Measurements from ENCODE around the gene GAREM1.
"Not testable (repeated sequence)": the region's sequence is repeated elsewhere in the genome, so short reads cannot be mapped to it uniquely, and the experiment has no call there.

Gene GAREM1

GRCh38 chr18:32470714-32471633 is at the start of gene GAREM1:
Gene GAREM1 (minus strand): TSS chr18:32470882. CDS start chr18:32470428, 454 bp downstream.
- peak; percentile 78 for DNase-seq

- no peak for DNase-seq
Measured at GRCh38 chr18:32511147-32511546, 40.5 kb upstream of the GAREM1 start.

- DNase-seq, result no peak
Measured at GRCh38 chr18:32509111-32509510, 38.4 kb upstream of the GAREM1 start.

GRCh38 chr18:32507093-32507492 is 36.4 kb upstream of the GAREM1 start:
- DNase-seq, result no peak

GRCh38 chr18:32502014-32502413 is 31.3 kb upstream of the GAREM1 start:
- DNase-seq, result no peak

GRCh38 chr18:32501242-32501641 is 30.6 kb upstream of the GAREM1 start:
- not testable (repeated sequence) for DNase-seq

GRCh38 chr18:32483002-32483401 is 12.3 kb upstream of the GAREM1 start:
- no peak for DNase-seq

- DNase-seq, result no peak
Measured at GRCh38 chr18:32482117-32482516, 11.4 kb upstream of the GAREM1 start.

GRCh38 chr18:32480581-32480980 is 9.9 kb upstream of the GAREM1 start:
- no peak for DNase-seq

GRCh38 chr18:32478807-32479206 is 8.1 kb upstream of the GAREM1 start:
- no peak for DNase-seq

- DNase-seq, result no peak
Measured at GRCh38 chr18:32478317-32478716, 7.6 kb upstream of the GAREM1 start.

GRCh38 chr18:32476106-32476505 is 5.4 kb upstream of the GAREM1 start:
- DNase-seq, result no peak

- not testable (repeated sequence) for DNase-seq
Measured at GRCh38 chr18:32475069-32475468, 4.4 kb upstream of the GAREM1 start.

GRCh38 chr18:32473325-32473724 is 2.6 kb upstream of the GAREM1 start:
- DNase-seq, result no peak

GRCh38 chr18:32472841-32473240 is 2.2 kb upstream of the GAREM1 start:
- no peak for DNase-seq

GRCh38 chr18:32470460-32470713 is 295 bp downstream of the GAREM1 start:
- DNase-seq, result no peak

GRCh38 chr18:32469691-32470459 is 807 bp downstream of the GAREM1 start:
- DNase-seq, result no peak

- DNase-seq, result peak; percentile 41
Measured at GRCh38 chr18:32469190-32469651, 1.5 kb downstream of the GAREM1 start.

- no peak for DNase-seq
Measured at GRCh38 chr18:32468147-32468845, 2.4 kb downstream of the GAREM1 start.

GRCh38 chr18:32461709-32462272 is 8.9 kb downstream of the GAREM1 start:
- DNase-seq, result no peak

GRCh38 chr18:32460171-32460731 is 10.4 kb downstream of the GAREM1 start:
- no peak for DNase-seq

- no peak for DNase-seq
Measured at GRCh38 chr18:32459361-32460101, 11.2 kb downstream of the GAREM1 start.

Measured in NCI-H2029 treated with DMSO at 0.1 percent for 48 hours (cell line).